Left kidney (tissue), 2 donors: ENCODE measurements around the gene PARD3. TPM values are rescaled to one million over a fixed set of nuclear protein-coding genes. Genes with fewer than 3 reads are reported as not detected.

Experiments
- DNase-seq: peaks from one replicate; pipeline ENCODE4 v3.0.0-alpha.2; 2013
- polyA plus RNA-seq: library from polyadenylated mRNA; unstranded; fragments of 120-200 nt; gene quantifications from one replicate; pipeline ENCODE4 v1.2.1, GENCODE V29; 2013; ENCODE audit not compliant: insufficient read length

The PARD3 gene
- polyA plus RNA-seq, 1 donor, result 81.9 TPM

GRCh38 chr10:34343764-34344163 lies 471.3 kb downstream of the PARD3 start:
- DNase-seq, result no peak

GRCh38 chr10:34341473-34341872 lies 473.6 kb downstream of the PARD3 start:
- DNase-seq, result no peak

DNA sequence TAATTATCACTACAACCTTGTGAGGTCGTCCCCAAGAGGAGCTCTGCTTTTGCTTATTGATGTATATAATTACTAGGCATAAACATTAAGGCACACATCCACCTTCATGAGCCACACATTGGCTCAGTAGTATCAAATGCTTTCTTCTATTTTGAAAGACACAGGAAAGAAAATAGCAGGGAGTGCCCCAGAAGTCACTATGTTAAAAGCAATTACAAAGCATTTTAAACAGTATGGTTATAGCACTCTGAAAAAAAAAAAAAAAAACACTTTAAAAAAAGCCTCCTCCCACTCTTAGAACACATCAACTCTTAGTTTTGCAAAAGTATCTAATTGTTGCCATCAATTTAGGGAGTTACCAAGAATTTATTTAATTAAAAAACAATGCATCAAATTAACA lies 474.2 kb downstream of the PARD3 start:
- DNase-seq, result no peak

DNA sequence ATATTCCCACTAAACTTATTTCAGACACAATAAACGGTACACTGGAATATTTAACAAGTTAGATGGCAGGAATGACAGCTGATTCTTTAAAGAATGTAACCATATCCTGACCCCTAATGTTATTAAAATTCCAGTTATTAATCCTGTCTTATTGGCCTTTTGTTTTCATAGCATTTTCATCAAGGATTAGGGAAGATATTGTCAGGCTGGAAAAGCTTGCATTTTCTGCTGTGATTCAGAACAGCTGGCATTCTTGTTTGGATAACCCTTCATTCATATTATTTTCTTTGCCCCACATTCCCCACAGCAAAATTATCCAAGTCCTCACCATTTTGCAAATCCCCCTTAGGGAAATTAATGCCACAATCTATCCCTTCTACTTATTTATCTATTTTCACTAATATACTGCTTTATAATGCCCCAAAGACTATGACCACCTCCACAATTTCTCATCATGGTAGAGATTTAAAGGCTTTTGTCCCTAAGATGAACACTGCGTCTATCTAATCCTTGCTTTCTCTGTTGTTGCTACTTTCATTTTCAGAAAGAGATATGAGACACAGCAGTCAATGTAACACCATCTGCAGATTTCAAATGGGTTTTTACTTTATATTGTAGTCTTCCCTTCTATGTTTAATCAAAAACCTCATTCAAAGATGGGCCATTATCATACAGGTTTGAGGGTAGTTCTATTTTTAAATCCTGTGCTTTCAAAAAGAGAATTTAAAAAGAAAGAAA lies 475.1 kb downstream of the PARD3 start:
- DNase-seq, result no peak

GRCh38 chr10:34337917-34338316 lies 477.2 kb downstream of the PARD3 start:
- no peak for DNase-seq

- DNase-seq, result no peak
Measured at GRCh38 chr10:34335960-34336690, 479.0 kb downstream of the PARD3 start.

GRCh38 chr10:34334908-34335307 lies 480.2 kb downstream of the PARD3 start:
- DNase-seq, result no peak

DNA sequence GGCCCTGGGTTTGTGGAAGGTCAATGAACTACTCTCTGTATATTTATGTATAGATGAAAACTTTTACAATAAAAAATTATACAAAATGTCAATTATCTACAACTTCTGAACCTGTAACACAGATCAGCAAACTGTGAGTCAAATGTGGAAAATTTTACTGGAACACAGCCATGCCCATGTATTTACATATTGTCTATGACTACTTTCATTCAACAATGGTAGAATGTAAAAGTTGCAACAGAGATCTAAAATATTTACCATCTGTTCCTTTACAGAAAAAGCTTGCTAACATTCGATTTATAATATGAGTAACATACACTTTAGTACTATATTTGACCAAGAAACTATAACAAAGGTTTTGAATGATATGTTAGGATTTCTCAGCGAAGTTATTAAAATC lies 481.6 kb downstream of the PARD3 start:
- DNase-seq, result no peak

GRCh38 chr10:34327184-34327583 lies 487.9 kb downstream of the PARD3 start:
- no peak for DNase-seq

DNA sequence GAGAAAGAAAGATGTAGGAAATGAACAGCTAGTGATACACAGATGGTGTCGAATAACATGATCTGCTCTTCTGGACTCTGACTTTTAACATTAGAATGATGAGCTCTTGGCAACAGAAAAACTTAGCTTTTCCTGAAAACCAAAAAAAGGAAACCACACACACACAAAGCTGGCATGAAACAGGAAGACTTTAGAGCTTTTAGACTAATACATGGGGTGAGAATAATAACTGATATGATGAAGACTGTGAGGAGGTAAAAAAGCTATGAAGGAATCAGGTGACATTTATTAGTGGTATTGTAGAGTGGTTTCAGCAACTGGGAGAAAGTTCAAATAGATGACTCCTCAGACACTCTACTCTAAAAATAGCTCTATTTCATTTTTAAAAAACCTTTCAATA lies 491.9 kb downstream of the PARD3 start:
- DNase-seq, result no peak

- no peak for DNase-seq
Measured at GRCh38 chr10:34320265-34320664, 494.8 kb downstream of the PARD3 start.

- DNase-seq, result peak; percentile 52
Measured at GRCh38 chr10:34319197-34319846, 495.8 kb downstream of the PARD3 start.

DNA sequence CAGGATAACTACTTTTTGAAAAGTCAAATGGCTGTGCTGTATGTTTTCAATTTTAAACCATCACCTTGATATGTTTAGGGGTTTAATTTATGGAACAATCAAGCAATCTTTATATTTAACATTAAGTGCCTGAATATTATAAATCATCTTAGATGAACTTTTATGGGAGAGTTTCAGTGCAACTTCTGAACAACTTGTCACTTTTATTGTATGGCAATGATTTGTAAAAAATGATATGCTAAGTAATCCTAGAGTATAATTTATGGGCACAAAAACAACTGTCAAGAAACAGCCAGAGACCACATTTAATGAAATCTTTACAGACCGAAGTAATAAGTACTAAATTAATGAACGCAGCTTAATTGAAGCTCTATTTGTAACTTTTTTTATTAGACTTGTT lies 498.9 kb downstream of the PARD3 start:
- no peak for DNase-seq

DNA sequence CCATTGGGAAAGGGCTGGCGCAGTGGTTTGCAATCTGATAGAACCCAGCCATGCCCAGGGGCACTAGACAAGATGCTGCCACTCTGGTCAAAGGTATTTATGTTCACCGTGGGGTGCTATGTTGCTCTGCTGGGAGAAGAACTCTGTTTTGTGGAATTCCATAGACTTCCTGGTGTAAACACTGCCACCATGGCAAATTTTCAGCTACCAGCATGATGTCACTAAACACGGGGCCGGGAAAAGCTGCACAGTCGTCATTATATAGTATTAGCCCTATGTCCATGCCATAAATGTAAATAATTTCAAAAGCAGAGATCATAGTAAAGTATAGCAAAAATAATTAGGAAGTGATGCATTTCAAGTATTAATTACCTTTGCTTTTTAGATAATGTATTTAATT lies 500.6 kb downstream of the PARD3 start:
- no peak for DNase-seq

DNA sequence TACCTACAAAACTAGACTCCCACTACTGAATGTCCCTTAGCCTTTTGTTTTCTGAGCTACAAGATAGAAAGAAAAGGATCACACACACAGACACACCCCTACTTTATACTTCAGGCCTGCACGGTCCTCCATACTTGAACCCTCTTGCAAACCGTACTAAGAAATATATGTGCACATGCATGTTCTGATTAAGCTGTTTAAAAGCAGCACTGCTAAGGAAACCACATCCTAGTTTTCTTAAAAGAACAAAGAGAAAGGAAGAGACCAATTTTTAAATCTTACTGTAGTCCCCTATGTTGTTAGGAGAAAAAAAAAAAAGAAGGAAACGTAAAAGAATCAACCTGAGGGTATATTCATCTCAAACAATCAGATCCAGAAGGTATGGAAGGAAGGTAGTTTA lies 501.2 kb downstream of the PARD3 start:
- no peak for DNase-seq

DNA sequence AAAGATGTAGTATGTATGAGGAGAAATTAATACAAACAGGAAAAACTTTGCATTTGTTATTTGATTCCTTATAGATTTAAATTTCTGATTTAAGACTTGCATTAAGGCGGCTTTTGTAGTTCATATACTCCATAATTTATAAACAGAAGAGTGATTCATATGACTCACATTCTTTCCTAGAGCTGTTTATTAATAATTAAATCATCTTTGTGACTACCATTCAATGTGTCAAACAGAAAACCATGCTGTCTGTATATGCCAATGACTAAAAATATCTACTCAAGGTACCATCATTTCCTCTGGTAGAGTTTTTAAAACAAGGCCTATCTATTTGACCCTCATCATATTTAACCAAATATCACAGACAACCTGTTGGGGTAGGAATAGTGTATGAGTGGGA lies 501.7 kb downstream of the PARD3 start:
- DNase-seq, result no peak

- DNase-seq, result no peak
Measured at GRCh38 chr10:34311679-34312078, 503.4 kb downstream of the PARD3 start.

DNA sequence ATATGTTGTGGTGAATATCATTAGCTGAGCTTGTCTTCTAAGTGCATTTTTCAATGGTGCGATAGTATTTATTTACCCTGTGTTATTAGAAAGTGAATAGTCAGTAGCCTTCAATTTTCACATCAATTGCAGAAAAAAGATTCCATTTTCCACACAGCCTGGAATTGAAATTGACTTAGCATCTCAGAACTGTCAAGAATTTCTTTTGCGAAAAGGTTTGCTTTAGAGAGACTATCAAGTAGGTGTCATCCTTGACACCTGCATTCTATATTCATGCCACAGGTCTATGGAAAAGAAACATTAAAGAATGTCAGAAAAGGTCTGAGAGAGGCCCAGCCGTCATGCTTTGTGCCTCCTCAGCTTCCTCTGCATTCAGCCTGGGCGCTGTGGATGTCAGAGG lies 504.9 kb downstream of the PARD3 start:
- no peak for DNase-seq

GRCh38 chr10:34305189-34305588 lies 509.9 kb downstream of the PARD3 start:
- DNase-seq, result no peak

DNA sequence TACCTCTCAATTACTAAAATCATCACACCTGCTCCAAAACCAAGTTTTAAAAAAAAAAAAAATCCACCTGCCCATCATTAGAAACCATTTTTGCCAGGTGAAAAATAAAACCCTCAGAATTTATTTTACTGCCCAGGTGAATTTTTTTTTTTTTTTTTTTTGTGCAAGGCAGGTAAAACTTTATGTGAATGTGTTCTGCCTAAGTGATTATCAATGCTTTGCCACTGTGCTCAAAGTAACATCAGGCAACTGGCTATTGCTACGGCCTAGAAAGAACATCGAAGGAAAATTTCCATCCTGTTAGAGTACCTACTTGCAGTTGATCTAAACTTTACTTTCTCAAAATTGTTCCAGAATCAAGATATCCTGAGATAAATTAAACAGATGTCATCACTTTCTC lies 512.1 kb downstream of the PARD3 start:
- DNase-seq, result no peak

GRCh38 chr10:34299105-34299611 lies 515.9 kb downstream of the PARD3 start:
- no peak for DNase-seq

DNA sequence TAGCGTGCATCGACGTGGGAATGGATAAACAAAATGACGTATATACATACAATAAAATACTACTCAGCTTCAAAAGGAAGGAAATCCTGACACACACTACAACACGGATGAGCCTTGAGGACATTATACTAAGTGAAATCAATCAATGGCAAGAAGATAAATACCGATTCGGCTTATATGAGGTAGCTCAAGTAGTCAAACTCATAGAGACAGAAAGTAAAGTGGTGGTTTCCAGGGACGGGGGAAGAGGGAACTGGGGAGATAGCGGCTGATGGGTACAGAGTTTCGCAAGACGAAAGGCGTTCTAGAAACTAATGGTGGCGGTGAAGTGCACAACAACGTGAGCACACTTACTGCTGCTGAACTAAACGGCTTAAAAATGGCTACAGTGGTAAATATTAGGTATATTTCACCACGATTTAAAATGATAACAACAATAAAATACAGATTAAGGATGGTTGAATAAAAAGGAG lies 516.7 kb downstream of the PARD3 start:
- DNase-seq, result no peak
